ENCODE measurements around the gene NBAS. TPM values are rescaled to one million over a fixed set of nuclear protein-coding genes. Genes with fewer than 3 reads are reported as not detected.

The NBAS gene
- total RNA-seq, 1 experiment from 2014 or later = 28.9 TPM

DNA sequence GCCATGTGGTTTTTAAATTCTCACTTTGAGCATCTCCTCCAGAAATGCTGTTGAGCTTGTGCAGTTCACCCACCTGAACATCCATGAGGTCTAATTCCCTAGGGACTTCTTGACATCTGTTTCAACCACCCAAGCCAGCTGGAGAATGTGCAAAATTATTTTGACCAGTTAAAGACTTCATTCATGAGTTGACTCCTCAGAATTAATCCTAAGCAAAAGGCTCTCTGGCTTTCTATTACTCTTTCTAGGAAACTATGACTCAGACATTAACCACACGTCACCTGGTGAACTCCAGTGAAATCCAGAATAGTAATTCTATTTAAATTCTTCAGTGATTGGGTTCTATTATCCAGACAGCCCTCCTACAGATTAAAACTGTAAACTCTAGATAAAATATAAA lies 247.5 kb downstream of the NBAS start:
- Histone ChIP-seq H4K20me1 (ENCODE audit: insufficient read depth) (no peaks in the 10 kb centered on the region), H3K4me1 (replicated peaks; ENCODE audit: insufficient read depth) (no peaks in the 10 kb centered on the region), H3K9me3 (ENCODE audit: insufficient read depth, low read depth) (no peaks in the 10 kb centered on the region), H3K27me3 (ENCODE audit: insufficient read depth, low read depth) (no peaks in the 10 kb centered on the region), H3K4me3 (no peak overlapping the region), H3K4me2 (no peak overlapping the region), H3K79me2 (ENCODE audit: low read depth) (no peaks in the 10 kb centered on the region), H3K27ac (no peak overlapping the region), H3F3A (ENCODE audit: insufficient read depth, low read depth) (no peaks in the 10 kb centered on the region), H2AFZ (no peak overlapping the region), H3K9me2 (ENCODE audit: insufficient read depth) (0 out of 2 replicates have a peak, but pooled peaks cover 3% of the 10 kb centered on the region), H3K36me3 (ENCODE audit: low read depth) (no peaks in the 10 kb centered on the region)
- CTCF ChIA-PET = no interaction called here
- BruUV-seq (replicated peaks) = no TSS peak
- TF ChIP-seq EZH2 (IDR thresholded peaks at IDR 0.05; ENCODE audit: low read depth) = no peak
- TF ChIP-seq, protein P1, sequence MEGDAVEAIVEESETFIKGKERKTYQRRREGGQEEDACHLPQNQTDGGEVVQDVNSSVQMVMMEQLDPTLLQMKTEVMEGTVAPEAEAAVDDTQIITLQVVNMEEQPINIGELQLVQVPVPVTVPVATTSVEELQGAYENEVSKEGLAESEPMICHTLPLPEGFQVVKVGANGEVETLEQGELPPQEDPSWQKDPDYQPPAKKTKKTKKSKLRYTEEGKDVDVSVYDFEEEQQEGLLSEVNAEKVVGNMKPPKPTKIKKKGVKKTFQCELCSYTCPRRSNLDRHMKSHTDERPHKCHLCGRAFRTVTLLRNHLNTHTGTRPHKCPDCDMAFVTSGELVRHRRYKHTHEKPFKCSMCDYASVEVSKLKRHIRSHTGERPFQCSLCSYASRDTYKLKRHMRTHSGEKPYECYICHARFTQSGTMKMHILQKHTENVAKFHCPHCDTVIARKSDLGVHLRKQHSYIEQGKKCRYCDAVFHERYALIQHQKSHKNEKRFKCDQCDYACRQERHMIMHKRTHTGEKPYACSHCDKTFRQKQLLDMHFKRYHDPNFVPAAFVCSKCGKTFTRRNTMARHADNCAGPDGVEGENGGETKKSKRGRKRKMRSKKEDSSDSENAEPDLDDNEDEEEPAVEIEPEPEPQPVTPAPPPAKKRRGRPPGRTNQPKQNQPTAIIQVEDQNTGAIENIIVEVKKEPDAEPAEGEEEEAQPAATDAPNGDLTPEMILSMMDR (conservative IDR thresholded peaks at IDR 0.05) = no peak
- POLR2A ChIA-PET (ENCODE audit: unreplicated experiment) = no interaction called here
- intact Hi-C loops (cut with micrococcal nuclease; ENCODE audit: unreplicated experiment) = no loop called here
- DNase-seq = no peak

DNA sequence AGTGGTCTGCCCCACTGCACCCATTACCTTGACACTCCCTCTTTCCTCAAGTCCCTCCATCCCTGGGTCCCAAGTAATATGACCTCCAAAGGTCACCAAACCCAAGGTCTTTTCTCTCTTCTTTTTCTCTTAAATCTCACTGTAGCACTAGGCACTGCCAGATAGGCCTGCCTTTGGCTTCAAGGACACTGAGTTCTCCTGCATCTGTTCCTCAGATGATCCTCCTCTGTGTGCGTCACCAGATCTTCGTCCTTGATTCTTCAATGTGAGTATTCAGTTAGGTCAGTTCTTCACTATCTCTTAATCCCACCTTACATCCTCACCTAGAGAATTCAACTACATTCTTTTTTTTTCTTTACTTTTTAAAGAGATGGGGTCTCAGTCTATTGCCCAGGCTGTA lies 249.2 kb downstream of the NBAS start:
- POLR2A ChIA-PET (ENCODE audit: unreplicated experiment) = no interaction called here
- H3K36me3 ChIP-seq (ENCODE audit: low read depth) = no peaks in the 10 kb centered on the region
- no TSS peak for BruUV-seq (replicated peaks)

DNA sequence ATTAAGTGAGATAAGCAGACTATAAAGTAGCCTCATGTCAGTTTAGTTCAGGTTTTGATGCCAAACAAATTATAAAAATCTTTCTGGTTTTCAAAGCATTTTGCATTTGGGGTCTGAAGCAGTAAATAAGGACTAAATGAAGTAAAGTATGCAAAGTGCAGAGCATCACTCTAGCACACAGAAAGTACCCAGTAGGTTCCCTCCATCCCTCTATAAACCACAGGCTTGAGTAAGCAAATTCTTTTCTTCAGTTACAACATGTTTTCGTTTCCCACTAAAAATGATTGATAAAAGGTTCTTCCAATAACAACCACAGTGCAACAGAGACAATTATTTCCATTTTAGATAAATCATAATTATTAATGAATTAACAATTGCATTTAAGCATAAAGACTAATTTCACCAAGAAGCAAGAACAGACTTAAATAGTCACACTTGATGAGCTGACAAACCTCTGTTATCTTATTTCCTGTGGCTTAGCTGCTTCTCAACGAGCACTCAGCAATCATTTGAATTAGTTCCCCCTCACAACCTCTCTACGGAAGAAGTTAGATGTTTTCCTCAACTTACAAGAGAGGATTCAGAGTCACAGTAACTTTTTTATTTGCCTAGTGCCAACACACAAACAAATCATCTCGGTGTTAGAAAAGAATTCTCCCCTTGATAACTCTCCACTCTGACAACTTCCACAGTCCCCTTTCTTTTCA lies 249.8 kb downstream of the NBAS start:
- BruUV-seq (replicated peaks) = no TSS peak
- Histone ChIP-seq H3K27ac (no peak overlapping the region), H3K9me3 (ENCODE audit: insufficient read depth, low read depth) (no peaks in the 10 kb centered on the region), H3F3A (ENCODE audit: insufficient read depth, low read depth) (no peaks in the 10 kb centered on the region), H4K20me1 (ENCODE audit: insufficient read depth) (no peaks in the 10 kb centered on the region), H3K27me3 (ENCODE audit: insufficient read depth, low read depth) (no peaks in the 10 kb centered on the region), H3K9me2 (ENCODE audit: insufficient read depth) (0 out of 2 replicates have a peak, but pooled peaks cover 3% of the 10 kb centered on the region), H3K36me3 (ENCODE audit: low read depth) (no peaks in the 10 kb centered on the region), H3K4me2 (no peak overlapping the region), H2AFZ (no peak overlapping the region), H3K79me2 (ENCODE audit: low read depth) (no peaks in the 10 kb centered on the region), H3K4me3 (no peak overlapping the region), H3K4me1 (replicated peaks; ENCODE audit: insufficient read depth) (no peaks in the 10 kb centered on the region)
- CTCF ChIA-PET = no interaction called here
- DNase-seq = no peak
- POLR2A ChIA-PET (ENCODE audit: unreplicated experiment) = no interaction called here
- intact Hi-C loops (cut with micrococcal nuclease; ENCODE audit: unreplicated experiment) = no loop called here
- TF ChIP-seq EZH2 (IDR thresholded peaks at IDR 0.05; ENCODE audit: low read depth) = no peak
- TF ChIP-seq, protein P1 (conservative IDR thresholded peaks at IDR 0.05) = no peak

More for the DNA sequence above, 249.2 kb downstream of the NBAS start:
- H3K4me3 ChIP-seq = no peak overlapping the region
- H3K9me2 ChIP-seq (ENCODE audit: insufficient read depth) = 0 out of 2 replicates have a peak, but pooled peaks cover 3% of the 10 kb centered on the region
- intact Hi-C loops (cut with micrococcal nuclease; ENCODE audit: unreplicated experiment) = no loop called here
- TF ChIP-seq EZH2 (IDR thresholded peaks at IDR 0.05; ENCODE audit: low read depth) = no peak
- TF ChIP-seq, protein P1 (conservative IDR thresholded peaks at IDR 0.05) = no peak
- no peaks in the 10 kb centered on the region for H3K4me1 ChIP-seq (replicated peaks; ENCODE audit: insufficient read depth)
- CTCF ChIA-PET = no interaction called here
- DNase-seq = no peak
- no peak overlapping the region for H3K27ac ChIP-seq
- no peaks in the 10 kb centered on the region for H3K79me2 ChIP-seq (ENCODE audit: low read depth)
- H3F3A ChIP-seq (ENCODE audit: insufficient read depth, low read depth) = no peaks in the 10 kb centered on the region
- no peaks in the 10 kb centered on the region for H4K20me1 ChIP-seq (ENCODE audit: insufficient read depth)
- H2AFZ ChIP-seq = no peak overlapping the region
- H3K9me3 ChIP-seq (ENCODE audit: insufficient read depth, low read depth) = no peaks in the 10 kb centered on the region
- no peak overlapping the region for H3K4me2 ChIP-seq
- no peaks in the 10 kb centered on the region for H3K27me3 ChIP-seq (ENCODE audit: insufficient read depth, low read depth)
